HL-60 (cell line): ENCODE results near the gene EPHA2.

Source experiments
- DNase-seq, 2 experiments: peaks; one replicate each; pipeline ENCODE4 v3.0.0-alpha.2; 2010 to 2020; ENCODE audit warnings: low read depth in 1 of 2, low spot score in 1 of 2
- H3K27ac ChIP-seq: fragments of 250-450 bp; sonication (Bioruptor Pico); replicated peaks from 2 replicates; pipeline ENCODE4 v1.5.1; 2020; ENCODE audit warnings: mild to moderate bottlenecking, moderate library complexity
- H3K27me3 ChIP-seq: fragments of 250-450 bp; sonication (Bioruptor Pico); 2 replicates; pipeline ENCODE4 v1.5.1; 2021; ENCODE audit warnings: mild to moderate bottlenecking, moderate library complexity; ENCODE audit not compliant: insufficient read depth, poor library complexity, severe bottlenecking
- H3K4me3 ChIP-seq: replicated peaks from 2 replicates; pipeline ENCODE4 v1.5.1; 2011; ENCODE audit warnings: mild to moderate bottlenecking, control low read depth, low read length; ENCODE audit not compliant: insufficient read depth
- CTCF ChIP-seq: IDR thresholded peaks from one replicate; pipeline ENCODE4 v1.5.1; 2011; ENCODE audit warnings: low read length, control low read depth, inconsistent platforms; ENCODE audit not compliant: insufficient read depth
- GABPA ChIP-seq: IDR thresholded peaks from 2 replicates; pipeline ENCODE4 v1.6.1; 2012; ENCODE audit warnings: low read depth
- POLR2AphosphoS5 ChIP-seq: IDR thresholded peaks from 2 replicates; pipeline ENCODE4 v1.6.1; 2012; ENCODE audit warnings: low read depth
- REST ChIP-seq: IDR thresholded peaks from 2 replicates; pipeline ENCODE4 v1.6.1; 2012; ENCODE audit warnings: low read depth; ENCODE audit not compliant: insufficient replicate concordance
- SPI1 ChIP-seq: IDR thresholded peaks from 2 replicates; pipeline ENCODE4 v1.6.1; 2012; ENCODE audit warnings: low read depth, mild to moderate bottlenecking, borderline replicate concordance

The EPHA2 gene

GRCh38 chr1:16161717-16162116 lies 5.8 kb upstream of the EPHA2 start:
- peaks cover 34% of the 10 kb centered on the region for H3K27me3 ChIP-seq
- no peak overlapping the region for H3K4me3 ChIP-seq
- no peak overlapping the region for H3K27ac ChIP-seq
- DNase-seq = no peak
- no peak for TF ChIP-seq GABPA
- TF ChIP-seq SPI1 = no peak
- TF ChIP-seq REST = no peak
- no peak for TF ChIP-seq CTCF
- TF ChIP-seq POLR2AphosphoS5 = no peak

GRCh38 chr1:16158993-16159831 lies 3.3 kb upstream of the EPHA2 start:
- no peak overlapping the region for H3K4me3 ChIP-seq
- no peak overlapping the region for H3K27ac ChIP-seq
- peaks cover 47% of the 10 kb centered on the region for H3K27me3 ChIP-seq
- TF ChIP-seq CTCF (no peak), GABPA (no peak), REST (no peak), SPI1 (no peak), POLR2AphosphoS5 (no peak)
- DNase-seq = no peak

GRCh38 chr1:16158025-16158424 lies 2.2 kb upstream of the EPHA2 start:
- DNase-seq = peak in 1 of 2 experiments; percentile 10
- TF ChIP-seq POLR2AphosphoS5 = no peak
- no peak for TF ChIP-seq CTCF
- no peak for TF ChIP-seq SPI1
- TF ChIP-seq GABPA = no peak
- no peak for TF ChIP-seq REST
- H3K4me3 ChIP-seq = no peak overlapping the region

More at GRCh38 chr1:16158025-16158424, 2.2 kb upstream of the EPHA2 start:
- no peak overlapping the region for H3K27ac ChIP-seq
- H3K27me3 ChIP-seq = peaks cover 44% of the 10 kb centered on the region
